Measurements from ENCODE around the gene RWDD2A.

RWDD2A gene

GRCh38 chr6:83199173-83199862, 6.2 kb downstream of the RWDD2A start:
- DNase-seq: no peak

GRCh38 chr6:83199863-83200225, 6.7 kb downstream of the RWDD2A start:
- DNase-seq: no peak

- DNase-seq: no peak
These were observed 8.9 kb downstream of the RWDD2A start for GRCh38 chr6:83202031-83202430.

GRCh38 chr6:83215131-83216047, 22.2 kb downstream of the RWDD2A start:
- peak; percentile 59 to 63 for DNase-seq

GRCh38 chr6:83216806-83217205, 23.6 kb downstream of the RWDD2A start:
- no peak for DNase-seq

GRCh38 chr6:83218646-83219045, 25.5 kb downstream of the RWDD2A start:
- DNase-seq: no peak

GRCh38 chr6:83220121-83220520, 27.0 kb downstream of the RWDD2A start:
- DNase-seq: no peak

GRCh38 chr6:83221276-83221675, 28.1 kb downstream of the RWDD2A start:
- DNase-seq: no peak

- DNase-seq: peak; percentile 15 to 16
These were observed 28.8 kb downstream of the RWDD2A start for GRCh38 chr6:83221889-83222479.

GRCh38 chr6:83226517-83226916, 33.4 kb downstream of the RWDD2A start:
- no peak for DNase-seq

- DNase-seq: no peak
These were observed 38.0 kb downstream of the RWDD2A start for GRCh38 chr6:83231146-83231545.

GRCh38 chr6:83247471-83247870, 54.3 kb downstream of the RWDD2A start:
- DNase-seq: no peak

Data from SHP77 (cell line).